ENCODE measurements around the gene FRMD4A. TPM values are rescaled to one million over a fixed set of nuclear protein-coding genes. Genes with fewer than 3 reads are reported as not detected.

FRMD4A gene
- total and polyA plus RNA-seq, 2 experiments from 2014 or later: 11.9 to 17.5 TPM

- in situ Hi-C loops (cut with MboI): no loop called here
These were observed 514.4 kb downstream of the FRMD4A start for GRCh38 chr10:13816195-13816925.

DNA sequence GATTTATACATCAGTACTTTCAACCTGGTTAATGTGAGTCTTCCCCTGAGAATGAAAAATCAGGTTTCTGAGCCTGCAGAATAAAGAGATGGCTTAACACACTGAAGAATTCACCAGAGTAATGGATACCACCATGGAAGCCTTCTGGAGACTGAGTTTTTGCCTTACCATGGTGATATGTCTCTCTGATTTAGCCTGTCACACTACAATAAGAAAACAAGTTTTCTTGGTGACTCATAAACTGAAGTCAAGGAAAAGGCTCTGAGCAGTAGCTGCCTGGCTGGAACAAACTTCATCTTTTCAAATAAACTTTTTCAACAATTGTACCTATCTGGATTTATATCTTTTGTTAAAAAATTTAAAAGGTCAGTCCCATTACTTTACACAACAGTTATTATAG, 515.0 kb downstream of the FRMD4A start:
- in situ Hi-C loops (cut with MboI): no loop called here
- H4K20me1 ChIP-seq (ENCODE audit: insufficient read depth): no peaks in the 10 kb centered on the region
- H3K27ac ChIP-seq: peak overlapping the region; percentile 13
- H3K4me2 ChIP-seq (ENCODE audit: unreplicated experiment): no peak overlapping the region
- H3K4me3 ChIP-seq: no peak overlapping the region
- H3F3A ChIP-seq (ENCODE audit: insufficient read depth): peaks cover 17% of the 10 kb centered on the region
- DNase-seq: peak; percentile 61
- H3K9me2 ChIP-seq (ENCODE audit: insufficient read depth): no peaks in the 10 kb centered on the region
- no peaks in the 10 kb centered on the region for H3K9me3 ChIP-seq (ENCODE audit: low read depth)
- H3K9ac ChIP-seq: no peak overlapping the region
- TF ChIP-seq EZH2phosphoT487 (IDR thresholded peaks at IDR 0.05; ENCODE audit: insufficient read depth, low read depth): no peak
- no peak for TF ChIP-seq EZH2 (IDR thresholded peaks at IDR 0.05; ENCODE audit: insufficient read depth, poor library complexity, severe bottlenecking)
- no peak overlapping the region for H2AFZ ChIP-seq
- H3K4me1 ChIP-seq (ENCODE audit: insufficient read depth): 0 out of 2 replicates have a peak, but pooled peaks cover 3% of the 10 kb centered on the region
- no peaks in the 10 kb centered on the region for H3K36me3 ChIP-seq (ENCODE audit: low read depth)
- H3K27me3 ChIP-seq (replicated peaks; ENCODE audit: insufficient read depth): no peaks in the 10 kb centered on the region
- H3K79me2 ChIP-seq (ENCODE audit: insufficient read depth): peaks cover 91% of the 10 kb centered on the region

More at GRCh38 chr10:13816195-13816925, 514.4 kb downstream of the FRMD4A start:
- Histone ChIP-seq H3K36me3 (ENCODE audit: low read depth) (no peaks in the 10 kb centered on the region), H3K27ac (peak overlapping the region; percentile 13), H3K9me3 (ENCODE audit: low read depth) (no peaks in the 10 kb centered on the region), H3K27me3 (replicated peaks; ENCODE audit: insufficient read depth) (no peaks in the 10 kb centered on the region), H4K20me1 (ENCODE audit: insufficient read depth) (no peaks in the 10 kb centered on the region), H3F3A (ENCODE audit: insufficient read depth) (peaks cover 17% of the 10 kb centered on the region), H3K4me2 (ENCODE audit: unreplicated experiment) (no peak overlapping the region), H3K4me3 (no peak overlapping the region), H2AFZ (no peak overlapping the region), H3K79me2 (ENCODE audit: insufficient read depth) (peaks cover 91% of the 10 kb centered on the region), H3K4me1 (ENCODE audit: insufficient read depth) (0 out of 2 replicates have a peak, but pooled peaks cover 3% of the 10 kb centered on the region), H3K9me2 (ENCODE audit: insufficient read depth) (no peaks in the 10 kb centered on the region), H3K9ac (no peak overlapping the region)
- DNase-seq: peak; percentile 10
- TF ChIP-seq EZH2phosphoT487 (IDR thresholded peaks at IDR 0.05; ENCODE audit: insufficient read depth, low read depth): no peak
- 64 to 67% methylated on average over 7 of the region's 7 CpGs for WGBS, 2 experiments (ENCODE audit: low coverage in 1 of 2, low lambda C conversion rate in 2 of 2, missing lambda C conversion rate in 2 of 2)

DNA sequence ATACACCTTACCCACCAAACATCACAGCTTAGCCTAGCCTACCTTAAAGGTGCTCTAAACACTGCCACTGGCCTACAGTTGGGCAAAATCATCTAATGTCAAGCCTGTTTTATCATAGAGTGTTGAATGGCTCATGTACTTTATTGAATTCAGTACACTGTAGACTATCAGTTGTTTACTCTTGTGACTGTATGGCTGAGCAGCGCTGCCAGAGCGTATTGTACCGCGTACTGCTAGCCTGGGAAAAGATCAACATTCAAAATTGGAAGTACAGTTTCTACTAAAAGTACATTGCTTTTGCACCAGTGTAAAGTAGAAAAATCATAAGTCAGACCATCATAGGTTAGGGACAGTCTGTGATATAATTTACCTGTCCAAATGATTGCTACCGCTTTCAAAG, 517.2 kb downstream of the FRMD4A start:
- Histone ChIP-seq H4K20me1 (ENCODE audit: insufficient read depth) (no peaks in the 10 kb centered on the region), H3K79me2 (ENCODE audit: insufficient read depth) (peaks cover 73% of the 10 kb centered on the region), H3K4me1 (ENCODE audit: insufficient read depth) (0 out of 2 replicates have a peak, but pooled peaks cover 3% of the 10 kb centered on the region), H3K4me2 (ENCODE audit: unreplicated experiment) (no peak overlapping the region), H3K9me3 (ENCODE audit: low read depth) (no peaks in the 10 kb centered on the region), H2AFZ (no peak overlapping the region), H3K4me3 (no peak overlapping the region), H3K27me3 (replicated peaks; ENCODE audit: insufficient read depth) (no peaks in the 10 kb centered on the region), H3K27ac (no peak overlapping the region), H3K9me2 (ENCODE audit: insufficient read depth) (no peaks in the 10 kb centered on the region), H3F3A (ENCODE audit: insufficient read depth) (peaks cover 17% of the 10 kb centered on the region), H3K36me3 (ENCODE audit: low read depth) (no peaks in the 10 kb centered on the region), H3K9ac (no peak overlapping the region)
- WGBS, 2 experiments (ENCODE audit: low coverage in 1 of 2, low lambda C conversion rate in 2 of 2, missing lambda C conversion rate in 2 of 2): 97 to 100% methylated on average over 5 of the region's 5 CpGs
- DNase-seq: no peak
- TF ChIP-seq EZH2phosphoT487 (IDR thresholded peaks at IDR 0.05; ENCODE audit: insufficient read depth, low read depth): no peak
- TF ChIP-seq EZH2 (IDR thresholded peaks at IDR 0.05; ENCODE audit: insufficient read depth, poor library complexity, severe bottlenecking): no peak
- in situ Hi-C loops (cut with MboI): no loop called here

DNA sequence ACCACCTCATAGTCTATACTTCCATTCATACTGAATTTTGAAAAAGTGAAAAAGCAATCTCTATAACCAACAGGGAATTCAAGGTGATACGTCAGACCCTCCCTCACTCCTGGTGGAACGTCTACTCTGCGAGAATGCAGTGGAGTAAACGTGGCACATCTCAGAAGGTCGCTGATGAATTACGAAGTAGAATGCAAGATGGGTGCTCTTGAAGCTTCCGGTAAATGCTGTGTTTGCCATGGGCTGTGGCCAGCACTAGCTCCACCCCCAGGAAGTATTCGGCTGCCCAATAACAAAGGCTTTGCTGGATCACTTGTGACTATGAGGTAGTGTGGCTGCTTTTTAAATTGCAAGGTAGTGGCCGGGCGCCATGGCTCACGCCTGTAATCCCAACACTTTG, 517.9 kb downstream of the FRMD4A start:
- Histone ChIP-seq H3K9me2 (ENCODE audit: insufficient read depth) (no peaks in the 10 kb centered on the region), H3K4me1 (ENCODE audit: insufficient read depth) (0 out of 2 replicates have a peak, but pooled peaks cover 3% of the 10 kb centered on the region), H3K79me2 (ENCODE audit: insufficient read depth) (peaks cover 65% of the 10 kb centered on the region), H3K27ac (no peak overlapping the region), H3K9ac (no peak overlapping the region), H3K27me3 (replicated peaks; ENCODE audit: insufficient read depth) (no peaks in the 10 kb centered on the region), H2AFZ (no peak overlapping the region), H4K20me1 (ENCODE audit: insufficient read depth) (no peaks in the 10 kb centered on the region), H3K9me3 (ENCODE audit: low read depth) (no peaks in the 10 kb centered on the region), H3K36me3 (ENCODE audit: low read depth) (no peaks in the 10 kb centered on the region), H3K4me3 (no peak overlapping the region), H3F3A (ENCODE audit: insufficient read depth) (peaks cover 17% of the 10 kb centered on the region), H3K4me2 (ENCODE audit: unreplicated experiment) (no peak overlapping the region)
- no peak for DNase-seq
- whole genome bisulfite sequencing, 2 experiments (ENCODE audit: low coverage in 1 of 2, low lambda C conversion rate in 2 of 2, missing lambda C conversion rate in 2 of 2): 97 to 98% methylated on average over 11 of the region's 11 CpGs
- in situ Hi-C loops (cut with MboI): no loop called here
- TF ChIP-seq EZH2phosphoT487 (IDR thresholded peaks at IDR 0.05; ENCODE audit: insufficient read depth, low read depth): no peak
- TF ChIP-seq EZH2 (IDR thresholded peaks at IDR 0.05; ENCODE audit: insufficient read depth, poor library complexity, severe bottlenecking): no peak
